GM21367 (cell line): ENCODE results near the gene HSD17B10.
"Not testable (repeated sequence)": the region's sequence is repeated elsewhere in the genome, so short reads cannot be mapped to it uniquely, and the experiment has no call there.

Experiments
- ATAC-seq: cut with Tn5 transposase; IDR thresholded peaks from one replicate; pipeline ENCODE4 v1.9.1; 2021; ENCODE audit not compliant: unreplicated experiment

The HSD17B10 gene

GRCh38 chrX:53433651-53434639 lies at the start of gene HSD17B10:
Gene HSD17B10 (minus strand): TSS chrX:53434370. CDS start chrX:53434345, 25 bp downstream.
- peak; percentile 90 for ATAC-seq

DNA sequence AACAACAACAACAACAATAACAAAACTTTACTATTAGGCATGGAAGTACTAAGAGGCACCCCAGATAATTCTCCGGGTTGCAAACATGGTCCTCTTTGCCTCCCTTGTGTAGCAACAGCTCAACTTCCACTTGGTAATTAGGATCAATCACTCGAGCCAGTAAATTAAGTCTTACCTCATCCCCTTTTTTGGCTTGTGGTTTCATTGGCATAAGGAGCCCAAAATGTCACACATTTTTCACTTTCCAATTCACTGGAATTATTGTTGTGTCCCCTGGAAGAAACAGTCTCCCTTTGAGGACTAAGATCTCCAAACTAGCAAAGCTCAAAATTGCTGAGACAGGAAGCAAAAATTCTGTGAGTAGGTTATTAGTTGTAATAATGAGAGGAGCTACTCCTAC lies 49.2 kb upstream of the HSD17B10 start:
- ATAC-seq, result no peak

GRCh38 chrX:53481816-53482465 lies 47.8 kb upstream of the HSD17B10 start:
- ATAC-seq, result no peak

GRCh38 chrX:53481093-53481492 lies 46.9 kb upstream of the HSD17B10 start:
- no peak for ATAC-seq

GRCh38 chrX:53479301-53479700 lies 45.1 kb upstream of the HSD17B10 start:
- no peak for ATAC-seq

- no peak for ATAC-seq
Observed at GRCh38 chrX:53476371-53476770, 42.2 kb upstream of the HSD17B10 start.

DNA sequence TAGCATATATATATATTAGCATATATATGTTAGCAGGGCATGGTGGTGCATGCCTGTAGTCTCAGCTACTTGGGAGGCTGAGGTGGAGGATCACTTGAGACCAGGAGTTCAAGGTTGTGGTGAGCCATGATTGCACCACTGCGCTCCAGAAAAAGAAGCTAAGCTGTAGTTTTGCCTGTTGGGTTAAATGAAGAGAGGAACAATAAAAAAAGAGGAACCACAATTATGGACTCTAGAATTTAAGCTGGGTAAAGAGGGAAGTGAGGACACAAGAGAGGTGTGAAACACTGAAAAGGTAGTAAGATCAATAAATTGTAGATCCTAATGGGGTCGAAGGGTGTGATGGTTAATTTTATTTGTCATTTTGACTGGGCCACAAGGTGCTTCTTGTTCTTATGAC lies 40.5 kb upstream of the HSD17B10 start:
- no peak for ATAC-seq

DNA sequence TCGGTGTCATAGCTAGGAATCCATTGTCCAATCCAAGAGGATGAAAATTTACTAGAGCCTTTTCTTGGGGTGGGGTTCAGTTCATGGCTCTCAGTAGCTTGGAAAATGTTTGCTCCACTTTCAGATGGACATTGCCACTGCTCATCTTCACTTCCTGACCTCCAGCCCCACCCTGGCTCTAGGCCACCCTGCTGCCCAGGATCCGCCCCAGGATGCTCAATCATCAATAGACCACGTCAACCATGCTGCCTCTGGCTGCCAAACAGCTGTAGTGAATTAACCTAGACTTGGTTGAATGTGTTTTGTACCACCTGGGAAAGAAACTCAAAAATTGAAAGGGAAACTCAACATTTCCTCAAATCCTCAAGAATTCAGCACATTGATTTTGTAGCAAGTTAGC lies 37.2 kb upstream of the HSD17B10 start:
- ATAC-seq, result no peak

DNA sequence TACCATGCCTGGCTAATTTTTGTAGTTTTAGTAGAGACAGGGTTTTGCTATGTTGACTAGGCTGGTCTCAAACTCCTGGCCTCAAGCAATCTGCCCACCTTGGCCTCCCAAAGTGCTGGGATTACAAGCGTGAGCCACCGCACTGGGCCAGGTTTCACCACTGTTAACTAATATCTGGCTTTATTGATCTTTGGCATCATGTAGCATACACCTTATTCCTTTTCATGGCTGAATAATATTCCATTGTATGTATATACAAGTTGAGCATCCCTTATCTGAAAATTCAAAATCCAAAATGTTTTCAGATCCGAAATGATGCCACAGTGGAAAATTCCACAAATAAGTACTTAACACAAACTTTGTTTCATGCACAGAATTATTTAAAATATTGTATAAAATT lies 34.5 kb upstream of the HSD17B10 start:
- ATAC-seq, result not testable (repeated sequence)

- no peak for ATAC-seq
Observed at GRCh38 chrX:53458082-53458481, 23.9 kb upstream of the HSD17B10 start.

DNA sequence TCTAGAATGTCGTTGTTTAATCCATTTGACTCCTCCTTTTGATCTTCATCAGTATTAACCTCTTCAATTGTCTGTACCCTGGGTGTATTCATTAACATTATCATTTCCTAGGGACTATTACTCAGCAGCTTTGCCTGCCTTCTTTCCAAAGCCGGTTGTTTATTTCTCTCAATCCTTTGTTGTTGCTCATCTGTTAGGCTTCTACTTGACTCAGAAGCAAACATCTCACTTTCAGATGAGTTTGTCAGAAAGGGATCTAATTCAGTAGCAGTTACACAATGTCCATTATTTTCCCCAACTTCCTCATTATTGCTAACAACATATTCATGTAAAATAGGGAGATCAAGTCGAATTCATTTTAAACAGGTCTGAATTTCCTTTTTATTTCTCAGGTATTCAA lies 22.1 kb upstream of the HSD17B10 start:
- no peak for ATAC-seq

- ATAC-seq, result no peak
Observed at GRCh38 chrX:53452812-53453211, 18.6 kb upstream of the HSD17B10 start.

DNA sequence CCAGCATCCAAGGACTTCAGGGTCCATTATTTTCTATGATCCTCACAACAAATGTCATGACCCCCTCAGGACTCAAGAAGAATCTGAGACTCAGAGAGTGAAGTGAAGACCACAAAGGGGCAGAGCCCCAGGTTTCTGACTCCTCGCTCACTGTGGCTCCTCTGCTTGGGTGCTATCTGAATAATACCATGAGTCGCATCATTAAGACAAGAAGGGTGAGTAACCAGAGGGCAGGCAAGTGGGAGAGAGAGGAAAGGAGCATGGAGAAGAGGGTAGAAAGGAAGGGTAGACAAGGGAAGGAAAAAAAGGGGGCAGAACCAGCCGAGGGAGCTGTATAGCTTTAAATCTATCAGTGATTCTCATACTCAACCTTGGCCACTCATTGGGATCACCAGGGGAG lies 15.5 kb upstream of the HSD17B10 start:
- no peak for ATAC-seq

DNA sequence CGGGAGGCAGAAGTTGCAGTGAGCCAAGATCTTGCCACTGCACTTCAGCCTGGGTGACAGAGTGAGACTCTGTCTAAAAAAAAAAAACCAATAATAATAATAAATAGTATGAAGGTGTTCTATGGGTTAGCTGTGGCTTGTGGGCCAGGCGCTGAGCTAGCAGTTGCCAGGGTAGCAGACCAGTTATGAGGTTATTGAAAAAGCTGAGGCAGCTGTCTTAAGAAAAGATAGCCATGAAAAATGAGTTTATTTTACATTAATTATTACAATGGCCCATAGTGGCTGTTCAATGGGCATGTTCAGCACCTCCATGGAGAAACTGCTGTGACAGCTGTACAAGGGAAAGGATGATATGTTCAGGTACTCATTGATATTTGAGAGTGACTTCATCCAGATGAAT lies 13.3 kb upstream of the HSD17B10 start:
- ATAC-seq, result no peak

DNA sequence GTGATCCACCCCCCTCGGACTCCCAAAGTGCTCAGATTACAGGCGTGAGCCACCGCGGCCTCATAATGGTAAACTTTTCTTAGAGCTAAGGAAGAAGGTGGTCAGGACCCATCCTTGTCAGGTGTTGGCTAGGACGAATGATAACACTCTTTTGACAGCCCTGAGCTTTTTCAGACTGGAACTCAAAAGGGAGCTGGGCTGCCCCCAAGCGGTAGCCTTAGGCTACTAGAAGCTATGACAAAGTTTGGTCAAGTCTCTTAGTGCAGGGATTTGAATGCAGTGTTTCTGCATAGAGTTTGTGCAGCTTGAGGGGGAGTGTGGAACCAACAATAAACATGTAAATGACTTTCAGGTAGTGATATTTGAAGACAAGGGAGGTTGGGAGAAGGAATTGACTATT lies 11.8 kb upstream of the HSD17B10 start:
- ATAC-seq, result no peak

- ATAC-seq, result no peak
Observed at GRCh38 chrX:53442322-53442631, 8.1 kb upstream of the HSD17B10 start.

DNA sequence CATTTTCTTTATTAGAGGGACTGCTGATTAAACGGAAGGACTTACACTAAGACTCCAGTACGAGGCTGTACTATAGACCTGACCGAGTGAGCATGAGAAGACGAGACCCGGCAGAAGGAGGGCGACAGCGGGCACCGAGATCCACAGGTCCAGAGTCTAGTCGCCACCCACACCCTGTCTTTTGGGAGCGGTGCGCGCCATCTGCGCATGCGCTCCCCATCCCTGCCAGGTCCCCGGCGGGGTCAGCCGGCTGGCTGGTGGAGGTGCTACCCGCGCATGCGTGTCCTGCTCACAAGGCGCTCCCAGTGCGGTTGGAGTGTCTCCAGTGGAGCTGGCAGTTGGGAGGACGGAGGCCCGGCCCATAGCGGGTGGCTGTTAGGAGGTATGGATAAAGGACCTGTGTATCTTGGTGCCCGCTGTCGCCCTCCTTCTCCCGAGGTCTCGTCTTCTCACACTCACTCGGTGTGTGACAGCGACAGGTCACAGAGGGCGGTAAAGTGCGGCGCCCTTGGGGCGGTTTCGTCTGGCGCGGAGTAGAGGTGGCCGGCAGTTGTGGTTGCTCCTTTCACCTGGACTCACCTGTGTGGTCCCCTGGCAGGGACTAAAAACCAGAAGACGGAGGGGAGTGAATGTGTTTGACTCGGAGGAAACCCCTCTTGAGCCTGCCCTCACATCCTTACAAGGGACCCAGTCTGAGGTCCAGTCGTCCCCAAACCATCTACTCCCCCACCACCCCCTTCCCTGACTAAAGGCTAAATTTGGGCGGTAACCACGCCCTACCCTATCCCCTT lies 7.6 kb upstream of the HSD17B10 start:
- no peak for ATAC-seq

- no peak for ATAC-seq
Observed at GRCh38 chrX:53440621-53441517, 6.7 kb upstream of the HSD17B10 start.

GRCh38 chrX:53440101-53440500 lies 5.9 kb upstream of the HSD17B10 start:
- ATAC-seq, result no peak

- ATAC-seq, result no peak
Observed at GRCh38 chrX:53438832-53439230, 4.7 kb upstream of the HSD17B10 start.
